A549 (cell line): ENCODE data around the gene OR52R1.

ENCODE experiments used
- BHLHE40 ChIP-seq: IDR thresholded peaks from 2 replicates; pipeline ENCODE4 v1.6.1; 2012; ENCODE audit warnings: low read depth, low read length, inconsistent platforms
- CEBPB ChIP-seq, 2 experiments: fragments of >200 bp in 1 of 2; sonication (Bioruptor Twin) in 1 of 2; formaldehyde crosslinking in 1 of 2; IDR thresholded peaks; 2 replicates each; pipeline ENCODE4 v1.6.1; 2012 to 2016
- CHD2 ChIP-seq: fragments of 150-350 bp; IDR thresholded peaks from 2 replicates; pipeline ENCODE4 v1.6.1; 2014; ENCODE audit warnings: low read length; ENCODE audit not compliant: partially characterized antibody
- CHD4 ChIP-seq: fragments of 200-600 bp; sonication (generic); IDR thresholded peaks from 2 replicates; pipeline ENCODE4 v1.6.1; 2016; ENCODE audit warnings: antibody characterized with exemption, mild to moderate bottlenecking, borderline replicate concordance
- CTCF ChIP-seq: fragments of >200 bp; sonication (Bioruptor Twin); formaldehyde crosslinking; IDR thresholded peaks from 3 replicates; pipeline ENCODE4 v1.5.1; 2016
- EHMT2 ChIP-seq: fragments of 200-600 bp; sonication (generic); IDR thresholded peaks from 2 replicates; pipeline ENCODE4 v1.6.1; 2016; ENCODE audit warnings: antibody characterized with exemption, low read depth, mild to moderate bottlenecking, moderate library complexity
- HMGXB4 ChIP-seq: fragments of 250-450 bp; sonication (Bioruptor Pico); IDR thresholded peaks from 2 replicates; pipeline ENCODE4 v1.5.0; 2021; ENCODE audit warnings: mild to moderate bottlenecking, moderate library complexity, borderline replicate concordance
- HOXA7 ChIP-seq: fragments of 250-450 bp; sonication (Bioruptor Pico); IDR thresholded peaks from 2 replicates; pipeline ENCODE4 v1.5.0; 2020; ENCODE audit warnings: mild to moderate bottlenecking, moderate library complexity
- MAX ChIP-seq: IDR thresholded peaks from 2 replicates; pipeline ENCODE4 v1.6.1; 2012
- MAZ ChIP-seq: fragments of 150-350 bp; IDR thresholded peaks from 2 replicates; pipeline ENCODE4 v1.6.1; 2014; ENCODE audit warnings: antibody characterized with exemption, low read depth, low read length, borderline replicate concordance
- NR3C1 ChIP-seq: fragments of >200 bp; sonication (Bioruptor Twin); formaldehyde crosslinking; IDR thresholded peaks from 3 replicates; pipeline ENCODE4 v1.6.1; 2017
- SREBF2 ChIP-seq: fragments of 450-650 bp; IDR thresholded peaks from 2 replicates; pipeline ENCODE4 v1.6.1; 2014; ENCODE audit warnings: mild to moderate bottlenecking, moderate library complexity

GRCh38 chr11:4809246-4809645 is 5.1 kb upstream of the OR52R1 start:
- no peak for TF ChIP-seq CTCF
- no peak for TF ChIP-seq CHD2
- TF ChIP-seq BHLHE40: no peak
- TF ChIP-seq EHMT2: no peak
- TF ChIP-seq NR3C1: no peak
- TF ChIP-seq MAZ: no peak
- TF ChIP-seq MAX: no peak
- no peak for TF ChIP-seq CHD4
- TF ChIP-seq HOXA7 (CRISPR knock-in tag): no peak
- TF ChIP-seq SREBF2: no peak
- no peak for TF ChIP-seq CEBPB (IDR thresholded peaks at IDR 0.05)
- no peak for TF ChIP-seq HMGXB4
